Measurements from ENCODE around the gene CTRB1. TPM values are rescaled to one million over a fixed set of nuclear protein-coding genes. Genes with fewer than 3 reads are reported as not detected.
"Not testable (repeated sequence)": the region's sequence is repeated elsewhere in the genome, so short reads cannot be mapped to it uniquely, and the experiment has no call there.

CTRB1 gene
- total and polyA plus RNA-seq, 7 experiments from 2014 or later = not detected

DNA sequence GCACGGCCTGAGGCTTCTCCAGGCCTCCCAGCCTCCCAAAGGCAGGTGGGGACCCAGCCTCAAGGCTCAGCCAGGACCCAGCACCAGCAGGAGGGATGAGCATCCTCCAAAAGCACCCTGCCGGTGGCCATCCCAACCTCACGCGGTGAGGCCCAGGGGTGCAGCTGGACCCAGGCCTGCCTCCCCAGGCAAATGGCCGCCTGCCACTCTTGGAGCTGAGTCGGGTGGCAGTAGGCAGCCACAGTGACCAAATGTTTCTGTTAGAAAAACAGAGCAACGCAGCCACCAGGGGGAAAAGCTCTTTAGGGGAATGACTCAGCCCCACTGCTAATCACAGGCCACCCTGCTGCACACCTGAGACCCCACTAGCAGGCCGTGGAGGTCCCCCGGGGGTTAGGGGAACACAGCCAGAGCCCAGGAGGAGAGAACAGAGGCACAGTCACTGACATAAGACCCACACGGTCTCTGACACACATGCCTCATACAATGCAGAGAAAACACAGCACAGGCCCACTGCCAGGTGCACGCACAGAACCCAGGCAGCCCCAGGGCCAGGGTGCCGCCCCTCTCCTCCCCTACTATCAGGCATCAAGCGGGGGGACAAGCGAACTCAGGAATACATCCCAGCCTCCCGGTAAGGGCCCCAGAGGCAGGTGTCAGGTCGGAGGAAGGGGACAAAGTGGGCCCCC is 20.2 kb downstream of the CTRB1 start:
- Mint-ChIP-seq H3K36me3 (no peaks in the 10 kb centered on the region), H3K9me3 (no peaks in the 10 kb centered on the region), H3K4me3 (no peak overlapping the region), H3K27me3 (peaks cover 0 to 3% (median 0%) of the 10 kb centered on the region in 5 donors), H3K4me1 (peaks cover 0 to 6% (median under 1%) of the 10 kb centered on the region in 7 donors), H3K27ac (no peak overlapping the region)
- ATAC-seq = no peak
- DNase-seq = no peak
- Histone ChIP-seq H3K4me1 (ENCODE audit: control insufficient read depth in 2 of 2, insufficient read depth in 2 of 2, low read length in 2 of 2) (no peaks in the 10 kb centered on the region), H3K36me3 (ENCODE audit: control insufficient read depth in 2 of 3, insufficient read depth in 3 of 3, low read length in 3 of 3) (no peaks in the 10 kb centered on the region), H3K9me3 (ENCODE audit: control insufficient read depth in 2 of 3, low read length in 3 of 3) (no peaks in the 10 kb centered on the region), H3K27me3 (ENCODE audit: control insufficient read depth in 2 of 2, insufficient read depth in 2 of 2, low read length in 2 of 2) (no peaks in the 10 kb centered on the region), H3K27ac (ENCODE audit: low read depth, low read length) (no peak overlapping the region), H3K4me3 (ENCODE audit: low read length) (no peak overlapping the region)
- POLR2A ChIA-PET = no interaction called here
- CTCF ChIA-PET = no interaction called here
- intact Hi-C loops (cut with micrococcal nuclease) = no loop called here

DNA sequence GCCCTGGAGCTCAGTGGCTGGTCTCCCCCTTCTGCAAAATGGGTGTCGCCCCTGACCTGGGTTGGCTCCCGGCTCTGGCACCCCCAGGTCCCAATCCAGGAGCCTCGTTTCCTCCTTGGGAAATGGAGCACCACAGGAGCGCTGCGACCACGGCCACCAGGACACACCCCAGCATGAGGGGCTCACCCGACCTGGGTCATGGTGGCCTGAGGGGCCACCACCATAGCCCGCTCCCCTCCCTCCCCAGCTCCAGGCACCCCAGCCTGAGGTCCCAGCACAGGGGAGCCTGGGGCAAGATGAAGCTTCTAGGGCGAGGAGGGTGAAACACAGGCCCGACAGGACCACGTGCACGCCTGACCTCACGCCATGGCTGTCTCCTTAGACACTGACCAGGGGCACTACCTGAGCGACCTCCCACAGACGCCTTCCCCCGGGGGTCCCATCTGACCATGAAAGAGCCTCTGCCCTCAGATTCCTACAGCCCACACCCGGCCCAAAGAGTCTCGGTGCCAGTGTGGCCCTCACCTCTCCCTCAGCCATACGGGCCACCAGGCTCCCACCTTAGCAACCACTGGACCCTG is 20.8 kb downstream of the CTRB1 start:
- intact Hi-C loops (cut with micrococcal nuclease) = no loop called here
- peaks cover 0 to 5% (median 0%) of the 10 kb centered on the region in 7 donors for H3K4me1 Mint-ChIP-seq
- no peaks in the 10 kb centered on the region for H3K9me3 ChIP-seq (ENCODE audit: control insufficient read depth in 2 of 3, low read length in 3 of 3)
- H3K4me3 Mint-ChIP-seq = no peak overlapping the region
- H3K27me3 Mint-ChIP-seq = peaks cover 0 to 3% (median 0%) of the 10 kb centered on the region in 5 donors
- ATAC-seq (no peak), DNase-seq (no peak)
- no peaks in the 10 kb centered on the region for H3K27me3 ChIP-seq (ENCODE audit: control insufficient read depth in 2 of 2, insufficient read depth in 2 of 2, low read length in 2 of 2)
- H3K4me1 ChIP-seq (ENCODE audit: control insufficient read depth in 2 of 2, insufficient read depth in 2 of 2, low read length in 2 of 2) = no peaks in the 10 kb centered on the region
- H3K4me3 ChIP-seq (ENCODE audit: low read length) = no peak overlapping the region
- POLR2A ChIA-PET = no interaction called here
- no peaks in the 10 kb centered on the region for H3K36me3 Mint-ChIP-seq
- no peak overlapping the region for H3K27ac ChIP-seq (ENCODE audit: low read depth, low read length)
- H3K27ac Mint-ChIP-seq = no peak overlapping the region
- CTCF ChIA-PET = no interaction called here
- no peaks in the 10 kb centered on the region for H3K36me3 ChIP-seq (ENCODE audit: control insufficient read depth in 2 of 3, insufficient read depth in 3 of 3, low read length in 3 of 3)
- H3K9me3 Mint-ChIP-seq = peaks cover 0 to under 1% (median 0%) of the 10 kb centered on the region in 11 donors

DNA sequence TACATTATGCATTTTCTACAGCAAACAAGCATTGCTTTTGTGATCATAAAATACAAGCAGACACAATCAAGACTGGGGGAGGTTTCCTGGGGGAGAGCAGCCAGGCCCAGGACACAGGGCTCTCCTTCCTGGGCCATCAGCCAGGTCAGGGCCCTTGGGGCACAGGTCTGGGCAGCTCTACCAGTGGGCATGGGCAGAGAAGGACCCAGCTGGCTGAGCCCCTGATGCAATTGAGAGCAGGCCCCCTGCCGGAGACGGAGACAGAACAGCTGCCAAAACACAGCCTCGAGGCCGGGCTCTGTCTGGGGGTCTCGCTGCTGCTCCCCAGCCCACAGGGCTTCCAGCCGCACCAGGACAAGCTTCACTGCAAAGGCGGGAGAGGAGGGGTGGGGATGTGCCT is 21.8 kb downstream of the CTRB1 start:
- CTCF ChIA-PET = not testable (repeated sequence)

DNA sequence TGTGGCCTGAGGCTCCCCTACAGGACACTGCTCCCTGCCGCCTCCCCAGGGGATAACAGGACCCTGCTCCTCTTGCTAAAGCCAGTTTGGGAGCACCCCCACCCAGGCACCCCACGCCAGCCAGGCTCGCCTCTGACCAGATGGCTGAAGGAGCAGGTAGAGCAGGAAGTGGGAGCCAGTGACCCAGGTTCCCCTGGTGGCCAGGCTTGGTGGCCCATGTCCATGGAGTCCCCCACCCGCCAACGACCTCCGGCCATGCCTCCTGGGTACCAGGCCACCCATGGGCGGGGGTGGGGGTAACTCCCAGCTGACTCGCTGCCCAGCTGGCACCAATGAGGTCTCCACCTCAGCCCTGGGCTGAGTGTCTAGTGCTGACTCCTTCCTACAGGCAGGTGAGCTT is 22.6 kb downstream of the CTRB1 start:
- Mint-ChIP-seq H3K36me3 (no peaks in the 10 kb centered on the region), H3K4me3 (no peak overlapping the region), H3K4me1 (peaks cover 0 to 4% (median 0%) of the 10 kb centered on the region in 7 donors), H3K9me3 (peaks cover 0 to 2% (median 0%) of the 10 kb centered on the region in 11 donors), H3K27me3 (peaks cover 0 to under 1% (median 0%) of the 10 kb centered on the region in 5 donors), H3K27ac (no peak overlapping the region)
- H3K27me3 ChIP-seq (ENCODE audit: control insufficient read depth in 2 of 2, insufficient read depth in 2 of 2, low read length in 2 of 2) = no peaks in the 10 kb centered on the region
- no peak for DNase-seq
- no peaks in the 10 kb centered on the region for H3K4me1 ChIP-seq (ENCODE audit: control insufficient read depth in 2 of 2, insufficient read depth in 2 of 2, low read length in 2 of 2)
- no peaks in the 10 kb centered on the region for H3K9me3 ChIP-seq (ENCODE audit: control insufficient read depth in 2 of 3, low read length in 3 of 3)
- no peak overlapping the region for H3K4me3 ChIP-seq (ENCODE audit: low read length)
- ChIA-PET POLR2A (no interaction called here), CTCF (no interaction called here)
- no peak overlapping the region for H3K27ac ChIP-seq (ENCODE audit: low read depth, low read length)
- H3K36me3 ChIP-seq (ENCODE audit: control insufficient read depth in 2 of 3, insufficient read depth in 3 of 3, low read length in 3 of 3) = no peaks in the 10 kb centered on the region
- no peak for ATAC-seq
- intact Hi-C loops (cut with micrococcal nuclease) = no loop called here

More for the DNA sequence above, 21.8 kb downstream of the CTRB1 start:
- H3K9me3 Mint-ChIP-seq; H3K36me3 Mint-ChIP-seq; H3K27me3 Mint-ChIP-seq; intact Hi-C loops (cut with micrococcal nuclease); DNase-seq; H3K27ac Mint-ChIP-seq; ATAC-seq; H3K4me1 ChIP-seq (ENCODE audit: control insufficient read depth in 2 of 2, insufficient read depth in 2 of 2, low read length in 2 of 2); H3K9me3 ChIP-seq (ENCODE audit: control insufficient read depth in 2 of 3, low read length in 3 of 3); H3K27me3 ChIP-seq (ENCODE audit: control insufficient read depth in 2 of 2, insufficient read depth in 2 of 2, low read length in 2 of 2); H3K27ac ChIP-seq (ENCODE audit: low read depth, low read length); H3K4me1 Mint-ChIP-seq; H3K36me3 ChIP-seq (ENCODE audit: control insufficient read depth in 2 of 3, insufficient read depth in 3 of 3, low read length in 3 of 3); H3K4me3 Mint-ChIP-seq; H3K4me3 ChIP-seq (ENCODE audit: low read length); POLR2A ChIA-PET: not testable (repeated sequence)

DNA sequence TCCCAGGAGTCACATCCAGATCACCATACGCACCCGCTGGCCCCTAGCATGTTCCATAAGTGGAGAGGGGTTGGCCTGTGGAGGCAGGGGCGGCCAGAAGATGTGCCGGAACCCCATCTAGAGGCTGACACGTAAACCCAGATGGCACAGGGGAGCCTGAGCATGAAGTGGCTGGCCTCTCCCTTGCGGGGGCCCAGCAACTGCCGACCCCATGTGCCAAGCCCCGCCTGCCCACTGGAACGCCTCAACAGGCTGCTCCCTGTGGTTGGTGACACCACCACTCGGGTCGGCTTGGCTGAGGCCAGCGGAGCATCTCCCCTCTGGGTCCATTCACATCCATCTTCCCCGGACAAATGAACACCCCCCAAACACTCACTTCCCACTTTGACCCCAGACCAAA is 23.2 kb downstream of the CTRB1 start:
- no peaks in the 10 kb centered on the region for H3K27me3 ChIP-seq (ENCODE audit: control insufficient read depth in 2 of 2, insufficient read depth in 2 of 2, low read length in 2 of 2)
- DNase-seq = no peak
- no peak for ATAC-seq
- Mint-ChIP-seq H3K27me3 (peaks cover 0 to 2% (median 0%) of the 10 kb centered on the region in 5 donors), H3K4me1 (peaks cover 0 to 4% (median 0%) of the 10 kb centered on the region in 7 donors), H3K36me3 (no peaks in the 10 kb centered on the region), H3K27ac (no peak overlapping the region), H3K4me3 (no peak overlapping the region), H3K9me3 (peaks cover 0 to 2% (median 0%) of the 10 kb centered on the region in 11 donors)
- H3K36me3 ChIP-seq (ENCODE audit: control insufficient read depth in 2 of 3, insufficient read depth in 3 of 3, low read length in 3 of 3) = no peaks in the 10 kb centered on the region
- no peaks in the 10 kb centered on the region for H3K9me3 ChIP-seq (ENCODE audit: control insufficient read depth in 2 of 3, low read length in 3 of 3)
- ChIA-PET POLR2A (no interaction called here), CTCF (no interaction called here)
- intact Hi-C loops (cut with micrococcal nuclease) = no loop called here
- H3K4me1 ChIP-seq (ENCODE audit: control insufficient read depth in 2 of 2, insufficient read depth in 2 of 2, low read length in 2 of 2) = no peaks in the 10 kb centered on the region
- no peak overlapping the region for H3K27ac ChIP-seq (ENCODE audit: low read depth, low read length)
- H3K4me3 ChIP-seq (ENCODE audit: low read length) = no peak overlapping the region

DNA sequence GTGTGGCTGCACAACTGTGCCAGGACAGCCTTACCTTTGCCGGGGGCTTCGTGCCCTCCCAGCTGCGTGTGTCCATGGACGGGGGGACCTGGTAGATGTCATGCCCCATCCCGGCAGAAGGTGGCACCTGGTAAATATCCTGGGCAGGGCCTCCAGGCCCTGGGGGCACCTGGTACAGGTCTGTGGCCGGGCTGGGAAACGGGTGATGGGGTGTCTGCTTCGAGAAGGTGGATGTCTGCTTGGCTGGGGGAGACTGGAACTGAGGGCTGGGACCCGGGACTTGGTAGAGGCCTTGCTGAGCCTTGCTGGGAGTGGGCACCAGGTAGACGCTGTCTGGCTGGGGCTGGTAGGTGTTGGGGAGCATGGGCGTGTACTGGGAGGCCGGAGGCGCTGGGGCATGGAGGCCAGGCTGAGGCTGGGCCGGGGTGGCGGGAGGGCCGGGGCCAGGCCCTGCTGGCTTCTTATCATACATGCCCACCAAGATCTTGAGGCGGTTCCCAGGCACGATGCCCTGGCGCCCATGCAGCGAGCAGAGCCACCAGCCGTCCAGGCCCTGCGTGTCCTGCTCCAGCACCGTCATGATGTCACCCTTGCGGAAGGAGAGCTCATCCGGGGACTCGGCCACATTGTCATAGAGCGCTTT is 23.8 kb downstream of the CTRB1 start:
- POLR2A ChIA-PET; intact Hi-C loops (cut with micrococcal nuclease); CTCF ChIA-PET; H3K27ac Mint-ChIP-seq; H3K27me3 Mint-ChIP-seq; H3K36me3 Mint-ChIP-seq; H3K36me3 ChIP-seq (ENCODE audit: control insufficient read depth in 2 of 3, insufficient read depth in 3 of 3, low read length in 3 of 3); H3K4me1 Mint-ChIP-seq; H3K4me3 Mint-ChIP-seq; H3K27ac ChIP-seq (ENCODE audit: low read depth, low read length); H3K4me3 ChIP-seq (ENCODE audit: low read length); ATAC-seq; H3K27me3 ChIP-seq (ENCODE audit: control insufficient read depth in 2 of 2, insufficient read depth in 2 of 2, low read length in 2 of 2); DNase-seq; H3K4me1 ChIP-seq (ENCODE audit: control insufficient read depth in 2 of 2, insufficient read depth in 2 of 2, low read length in 2 of 2); H3K9me3 ChIP-seq (ENCODE audit: control insufficient read depth in 2 of 3, low read length in 3 of 3); H3K9me3 Mint-ChIP-seq: not testable (repeated sequence)
